D721Med (cell line): ENCODE data around the gene PTCD2.

ENCODE experiments used
- DNase-seq: peaks from one replicate; pipeline ENCODE4 v3.0.0; 2011; ENCODE audit warnings: low spot score; ENCODE audit not compliant: insufficient read length
- FAIRE-seq: peaks from 2 replicates; lab custom pipeline; 2011; peaks lifted over from hg19 to GRCh38; lab: Jason Lieb, UNC
- CTCF ChIP-seq: IDR thresholded peaks from 2 replicates; pipeline ENCODE4 v1.5.1; 2012; ENCODE audit warnings: mild to moderate bottlenecking, control low read depth; ENCODE audit not compliant: insufficient read depth; ENCODE audit errors: missing control alignments

Gene PTCD2

GRCh38 chr5:72379936-72380335 is 59.8 kb downstream of the PTCD2 start:
- no peak for FAIRE-seq
- no peak for TF ChIP-seq CTCF
- DNase-seq, result no peak

GRCh38 chr5:72380492-72381274 is 60.5 kb downstream of the PTCD2 start:
- FAIRE-seq, result no peak

GRCh38 chr5:72383280-72383679 is 63.1 kb downstream of the PTCD2 start:
- TF ChIP-seq CTCF, result no peak
- DNase-seq, result no peak
- no peak for FAIRE-seq

More at GRCh38 chr5:72380492-72381274, 60.5 kb downstream of the PTCD2 start:
- DNase-seq, result no peak
- TF ChIP-seq CTCF, result no peak

- no peak for TF ChIP-seq CTCF
- no peak for DNase-seq
- no peak for FAIRE-seq
Measured at GRCh38 chr5:72383726-72384125, 63.6 kb downstream of the PTCD2 start.

GRCh38 chr5:72386639-72387038 is 66.5 kb downstream of the PTCD2 start:
- DNase-seq (no peak), FAIRE-seq (no peak)
- TF ChIP-seq CTCF, result no peak

- DNase-seq, result no peak
- no peak for FAIRE-seq
- TF ChIP-seq CTCF, result no peak
Measured at GRCh38 chr5:72387985-72388384, 67.8 kb downstream of the PTCD2 start.

GRCh38 chr5:72388646-72389045 is 68.5 kb downstream of the PTCD2 start:
- DNase-seq (no peak), FAIRE-seq (no peak)
- TF ChIP-seq CTCF, result no peak
